Activated T-helper 9 cell treated with anti-CD3 and anti-CD28 coated beads, Interleukin-2, amount 50 U/mL, for 16 hours (primary cell): ENCODE data around the gene FAM53A.

Experiments
- DNase-seq: peaks from one replicate; pipeline ENCODE4 v3.0.0-alpha.2; 2020; ENCODE audit warnings: low read depth

The FAM53A gene

GRCh38 chr4:1683736-1684505 lies at the start of gene FAM53A:
TSS of gene FAM53A (minus strand) at chr4:1684313. CDS start at chr4:1668741, 15,572 bp downstream.
- DNase-seq = peak; percentile 92

GRCh38 chr4:1732911-1733310 lies 48.8 kb upstream of the FAM53A start:
- no peak for DNase-seq

GRCh38 chr4:1731180-1731579 lies 47.1 kb upstream of the FAM53A start:
- DNase-seq = no peak

- no peak for DNase-seq
These were observed 46.5 kb upstream of the FAM53A start for GRCh38 chr4:1730532-1731135.

GRCh38 chr4:1728061-1728980 lies 44.2 kb upstream of the FAM53A start:
- no peak for DNase-seq

GRCh38 chr4:1727117-1728031 lies 43.3 kb upstream of the FAM53A start:
- no peak for DNase-seq

- DNase-seq = peak; percentile 84
These were observed 42.2 kb upstream of the FAM53A start for GRCh38 chr4:1726146-1726934.

GRCh38 chr4:1725521-1725920 lies 41.4 kb upstream of the FAM53A start:
- DNase-seq = no peak

GRCh38 chr4:1723131-1723801 lies 39.2 kb upstream of the FAM53A start:
- peak; percentile 38 for DNase-seq

- DNase-seq = no peak
These were observed 38.5 kb upstream of the FAM53A start for GRCh38 chr4:1722551-1723118.

- no peak for DNase-seq
These were observed 37.8 kb upstream of the FAM53A start for GRCh38 chr4:1721666-1722550.

GRCh38 chr4:1721003-1721665 lies 37.0 kb upstream of the FAM53A start, which contains the start of the genes TACC3 and TMEM129:
TSS of gene TACC3 (plus strand) at chr4:1721521. CDS start at chr4:1723422, 1,901 bp downstream.
TSS of gene TMEM129 (minus strand) at chr4:1721323. CDS start at chr4:1720837, 486 bp downstream.
- DNase-seq = peak; percentile 89

GRCh38 chr4:1720163-1720983 lies 36.3 kb upstream of the FAM53A start:
- peak; percentile 26 for DNase-seq

- DNase-seq = no peak
These were observed 34.2 kb upstream of the FAM53A start for GRCh38 chr4:1718095-1718850.

GRCh38 chr4:1717129-1718094 lies 33.3 kb upstream of the FAM53A start:
- no peak for DNase-seq
